Vagina (tissue), 2 donors: ENCODE results near the gene CPA4. TPM values are rescaled to one million over a fixed set of nuclear protein-coding genes. Genes with fewer than 3 reads are reported as not detected.
A peak's percentile ranks its signal among the peaks of the same experiment; 100 is the strongest.

ENCODE experiments used
- DNase-seq, 2 donors: peaks; one replicate each; pipeline ENCODE4 v3.0.0-alpha.2; 2017; ENCODE audit errors: extremely low spot score in 2 of 2
- H3K27ac ChIP-seq: fragments of 200-600 bp; sonication (generic); one replicate; pipeline ENCODE4 v1.5.1; 2019
- H3K27me3 ChIP-seq: fragments of 200-600 bp; sonication (generic); one replicate; pipeline ENCODE4 v1.5.1; 2019
- H3K36me3 ChIP-seq, 2 donors: fragments of 200-600 bp; sonication (generic); one replicate each; pipeline ENCODE4 v1.5.1; 2017 to 2019
- H3K4me1 ChIP-seq: fragments of 200-600 bp; sonication (generic); one replicate; pipeline ENCODE4 v1.5.1; 2019
- H3K4me3 ChIP-seq, 2 donors: fragments of 200-600 bp; sonication (generic); 1 replicate in 1 of 2; 2 replicates in 1 of 2; pipeline ENCODE4 v1.5.1; 2016 to 2019
- H3K9me3 ChIP-seq: fragments of 200-600 bp; sonication (generic); one replicate; pipeline ENCODE4 v1.5.1; 2019
- CTCF ChIP-seq, 3 experiments: fragments of 450-650 bp in 2 of 3; fragments of 200-600 bp in 1 of 3; sonication (generic) in 1 of 3; IDR thresholded peaks; one replicate each; pipeline ENCODE4 v1.5.1; 2017 to 2019; ENCODE audit warnings: antibody characterized with exemption in 3 of 3, mild to moderate bottlenecking in 2 of 3, moderate library complexity in 2 of 3
- POLR2A ChIP-seq, 2 donors: fragments of 450-650 bp; IDR thresholded peaks; one replicate each; pipeline ENCODE4 v1.6.1; 2017; ENCODE audit warnings: antibody characterized with exemption in 2 of 2, mild to moderate bottlenecking in 2 of 2, moderate library complexity in 2 of 2
- POLR2AphosphoS5 ChIP-seq, 2 donors: sonication (generic); formaldehyde crosslinking; IDR thresholded peaks; one replicate each; pipeline ENCODE4 v1.9.0; 2017; ENCODE audit warnings: antibody characterized with exemption in 2 of 2, mild to moderate bottlenecking in 2 of 2, low read depth in 1 of 2; ENCODE audit not compliant: insufficient read depth in 1 of 2
- intact Hi-C: fragments of 100-400 bp; cut with DNase I; formaldehyde crosslinking; loops from one replicate; pipeline ENCODE4 v1.15.1; 2023
- total RNA-seq: library from RNA; depleted of rRNA; stranded (reverse); fragments of >200 nt; gene quantifications from one replicate; pipeline ENCODE4 v1.2.3, GENCODE V29; 2016

The CPA4 gene
- total RNA-seq, 1 donor from 2014 or later: 8.8 TPM

DNA sequence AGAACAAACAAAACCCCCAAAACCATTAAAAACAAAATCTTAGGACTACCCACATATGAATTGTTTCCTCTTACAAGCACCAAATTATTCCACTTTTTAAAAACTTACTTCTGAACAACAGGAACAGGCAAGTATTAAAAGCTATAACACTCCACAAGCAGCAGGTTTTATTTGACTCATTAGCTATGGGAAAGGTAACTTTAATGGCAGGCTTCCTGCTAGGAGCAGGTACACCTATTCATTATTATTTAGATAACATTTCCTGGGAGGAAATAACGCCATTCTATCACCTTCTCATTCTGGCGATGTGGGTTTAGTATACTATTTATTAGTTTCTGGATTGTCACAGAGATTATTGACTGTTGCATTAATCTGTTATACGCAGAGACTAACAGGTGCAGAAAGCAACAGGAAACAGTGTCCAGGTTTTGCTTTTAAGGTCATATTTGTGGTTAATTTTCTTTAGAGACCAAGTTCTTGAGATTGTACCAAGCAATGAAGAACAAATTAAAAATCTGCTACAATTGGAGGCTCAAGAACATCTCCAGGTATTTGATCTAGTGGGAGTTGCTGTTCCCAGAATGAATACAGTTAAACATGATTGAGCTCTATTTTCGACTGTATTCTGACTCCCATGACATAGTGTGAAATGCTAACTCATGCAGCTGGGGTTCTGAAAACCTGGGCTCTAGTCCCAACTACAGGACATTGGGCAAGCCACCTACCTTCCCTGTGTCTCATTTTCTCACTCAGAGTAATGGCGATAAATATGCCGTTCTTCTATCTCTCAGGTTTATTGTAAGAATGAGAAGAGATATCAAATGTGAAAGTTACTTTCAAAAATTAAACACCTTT, 24.3 kb upstream of the CPA4 start:
- Histone ChIP-seq H3K4me1 (peaks cover 13% of the 10 kb centered on the region), H3K4me3 (no peak overlapping the region), H3K36me3 (no peaks in the 10 kb centered on the region), H3K27ac (no peak overlapping the region), H3K9me3 (no peaks in the 10 kb centered on the region), H3K27me3 (no peaks in the 10 kb centered on the region)
- no peak for DNase-seq
- TF ChIP-seq POLR2A (IDR thresholded peaks at IDR 0.05): no peak
- no peak for TF ChIP-seq CTCF (IDR thresholded peaks at IDR 0.05)
- no peak for TF ChIP-seq POLR2AphosphoS5 (IDR thresholded peaks at IDR 0.05; ENCODE audit: insufficient read depth in 1 of 2, low read depth in 1 of 2)
- intact Hi-C loops: no loop called here

DNA sequence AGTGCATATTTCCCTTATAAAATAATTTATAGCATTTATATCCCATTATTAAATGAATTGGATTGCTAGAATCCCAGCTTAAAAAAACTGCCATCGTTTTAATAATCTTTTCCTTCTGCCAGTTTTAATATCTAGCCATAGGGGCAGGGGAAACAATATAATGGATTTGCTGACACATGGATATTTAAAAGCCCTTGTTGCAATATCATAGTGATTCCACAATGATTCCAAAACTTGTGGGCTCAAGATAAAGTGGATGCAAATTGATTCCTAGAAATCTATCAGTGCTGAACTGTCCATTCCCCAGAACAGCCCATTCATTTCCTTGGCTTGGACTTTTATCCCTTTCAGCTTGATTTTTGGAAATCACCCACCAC, 23.7 kb upstream of the CPA4 start:
- intact Hi-C loops: no loop called here
- H3K4me3 ChIP-seq: no peak overlapping the region
- H3K36me3 ChIP-seq: no peaks in the 10 kb centered on the region
- peaks cover 18% of the 10 kb centered on the region for H3K4me1 ChIP-seq
- no peak for DNase-seq
- H3K9me3 ChIP-seq: no peaks in the 10 kb centered on the region
- TF ChIP-seq POLR2AphosphoS5 (IDR thresholded peaks at IDR 0.05; ENCODE audit: insufficient read depth in 1 of 2, low read depth in 1 of 2): no peak
- no peaks in the 10 kb centered on the region for H3K27me3 ChIP-seq
- no peak overlapping the region for H3K27ac ChIP-seq

DNA sequence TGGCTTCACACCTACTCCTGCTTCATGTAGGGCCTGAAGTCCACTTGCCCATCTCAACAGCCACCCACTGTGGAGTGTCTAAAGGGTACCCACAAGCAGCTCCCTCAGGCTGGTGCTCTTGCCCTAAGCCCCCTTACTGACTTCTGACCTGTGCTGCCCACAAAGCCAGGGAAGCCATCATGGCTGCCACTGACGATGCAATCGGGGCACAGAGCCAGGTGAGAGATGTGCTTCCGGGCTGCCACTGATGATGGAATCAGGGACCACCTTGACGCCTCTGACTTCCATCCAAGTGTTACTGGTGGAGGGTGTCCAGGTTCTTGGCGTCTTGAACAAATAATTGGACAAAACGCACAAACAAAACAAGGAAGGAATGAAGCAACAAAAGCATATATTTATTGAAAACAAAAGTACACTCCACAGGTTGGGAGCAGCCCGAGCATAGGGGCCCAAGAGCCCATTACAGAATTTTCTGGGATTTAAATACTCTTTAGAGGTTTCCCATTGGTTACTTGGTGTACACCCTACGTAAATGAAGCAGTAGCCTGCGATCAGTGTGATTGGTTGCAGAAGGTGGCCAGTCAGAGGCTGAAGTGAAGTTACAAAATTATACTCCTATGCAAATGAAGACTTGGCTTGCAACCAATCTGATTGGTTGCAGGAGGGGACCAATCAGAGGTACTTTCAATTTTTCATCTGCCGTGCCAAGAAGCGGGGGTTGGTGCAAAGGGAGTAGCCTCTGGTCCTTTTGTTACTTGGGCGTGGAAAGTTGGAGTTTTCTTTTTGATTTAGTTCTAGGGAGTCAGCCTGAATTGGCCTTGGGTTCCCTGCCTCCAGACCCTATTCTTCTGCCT, 21.8 kb upstream of the CPA4 start:
- intact Hi-C loops: no loop called here
- H3K27me3 ChIP-seq: no peaks in the 10 kb centered on the region
- no peaks in the 10 kb centered on the region for H3K36me3 ChIP-seq
- peaks cover 20% of the 10 kb centered on the region for H3K4me1 ChIP-seq
- peak in 1 of 2 donors; percentile 65 for DNase-seq
- no peaks in the 10 kb centered on the region for H3K9me3 ChIP-seq
- no peak overlapping the region for H3K4me3 ChIP-seq
- H3K27ac ChIP-seq: no peak overlapping the region
- no peak for TF ChIP-seq POLR2A (IDR thresholded peaks at IDR 0.05)

- Histone ChIP-seq H3K4me3 (peak overlapping the region; percentile 11 to 27), H3K27me3 (no peaks in the 10 kb centered on the region), H3K36me3 (no peaks in the 10 kb centered on the region), H3K4me1 (peaks cover 20% of the 10 kb centered on the region), H3K9me3 (no peaks in the 10 kb centered on the region), H3K27ac (peak overlapping the region; percentile 54)
- peak in 1 of 2 donors; percentile 74 for DNase-seq
- no peak for TF ChIP-seq CTCF (IDR thresholded peaks at IDR 0.05)
- TF ChIP-seq POLR2A (IDR thresholded peaks at IDR 0.05): no peak
- TF ChIP-seq POLR2AphosphoS5 (IDR thresholded peaks at IDR 0.05; ENCODE audit: insufficient read depth in 1 of 2, low read depth in 1 of 2): no peak
- intact Hi-C loops: no loop called here
These were observed 20.4 kb upstream of the CPA4 start for GRCh38 chr7:130272381-130273080.

- TF ChIP-seq POLR2AphosphoS5 (IDR thresholded peaks at IDR 0.05; ENCODE audit: insufficient read depth in 1 of 2, low read depth in 1 of 2): no peak
- TF ChIP-seq POLR2A (IDR thresholded peaks at IDR 0.05): no peak
- TF ChIP-seq CTCF (IDR thresholded peaks at IDR 0.05): no peak
- H3K9me3 ChIP-seq: no peaks in the 10 kb centered on the region
- peak overlapping the region; percentile 54 for H3K27ac ChIP-seq
- intact Hi-C loops: no loop called here
- H3K36me3 ChIP-seq: no peaks in the 10 kb centered on the region
- DNase-seq: peak in 1 of 2 donors; percentile 54
- H3K4me3 ChIP-seq: peak overlapping the region; percentile 11 to 27
- H3K27me3 ChIP-seq: no peaks in the 10 kb centered on the region
- H3K4me1 ChIP-seq: peaks cover 20% of the 10 kb centered on the region
These were observed 19.7 kb upstream of the CPA4 start for GRCh38 chr7:130273081-130273932.
